ENCODE data around the gene ACYP1. TPM values are rescaled to one million over a fixed set of nuclear protein-coding genes. Genes with fewer than 3 reads are reported as not detected.

Gene ACYP1
- total and polyA plus RNA-seq, 2 of the 13 experiments (the other 11 are each of a cell fraction or from before 2014, with no cell fraction given): 9.7 to 22.4 TPM

GRCh38 chr14:75050852-75051555 is 12.8 kb downstream of the ACYP1 start, which contains the start of gene MLH3 (continued):
- TF ChIP-seq, protein P1, sequence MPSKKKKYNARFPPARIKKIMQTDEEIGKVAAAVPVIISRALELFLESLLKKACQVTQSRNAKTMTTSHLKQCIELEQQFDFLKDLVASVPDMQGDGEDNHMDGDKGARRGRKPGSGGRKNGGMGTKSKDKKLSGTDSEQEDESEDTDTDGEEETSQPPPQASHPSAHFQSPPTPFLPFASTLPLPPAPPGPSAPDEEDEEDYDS (CRISPR knock-in tag; IDR thresholded peaks at IDR 0.05): peak; percentile 72
- TF ChIP-seq ZSCAN31 (CRISPR knock-in tag; IDR thresholded peaks at IDR 0.05; ENCODE audit: low read depth): 0 out of 2 replicates have a peak, but pooled peaks have one; percentile 30
- TF ChIP-seq ZNF496 (CRISPR knock-in tag; IDR thresholded peaks at IDR 0.05; ENCODE audit: insufficient replicate concordance): no peak
- TF ChIP-seq, protein P2, sequence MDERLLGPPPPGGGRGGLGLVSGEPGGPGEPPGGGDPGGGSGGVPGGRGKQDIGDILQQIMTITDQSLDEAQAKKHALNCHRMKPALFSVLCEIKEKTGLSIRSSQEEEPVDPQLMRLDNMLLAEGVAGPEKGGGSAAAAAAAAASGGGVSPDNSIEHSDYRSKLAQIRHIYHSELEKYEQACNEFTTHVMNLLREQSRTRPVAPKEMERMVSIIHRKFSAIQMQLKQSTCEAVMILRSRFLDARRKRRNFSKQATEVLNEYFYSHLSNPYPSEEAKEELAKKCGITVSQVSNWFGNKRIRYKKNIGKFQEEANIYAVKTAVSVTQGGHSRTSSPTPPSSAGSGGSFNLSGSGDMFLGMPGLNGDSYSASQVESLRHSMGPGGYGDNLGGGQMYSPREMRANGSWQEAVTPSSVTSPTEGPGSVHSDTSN (CRISPR knock-in tag; IDR thresholded peaks at IDR 0.05): no peak
- 0 out of 2 replicates have a peak, but pooled peaks have one; percentile 24 for TF ChIP-seq ZNF143 (CRISPR knock-in tag; IDR thresholded peaks at IDR 0.05)
- TF ChIP-seq HMG20A (CRISPR knock-in tag; IDR thresholded peaks at IDR 0.05; ENCODE audit: borderline replicate concordance): no peak
- no peak for TF ChIP-seq CREM (IDR thresholded peaks at IDR 0.05)
- no peak for TF ChIP-seq CREM (CRISPR knock-in tag; IDR thresholded peaks at IDR 0.05)
- TF ChIP-seq ZNF709 (CRISPR knock-in tag; IDR thresholded peaks at IDR 0.05): peak; percentile 88; the same call in 1 of the 2 replicates
- no peak for TF ChIP-seq CENPT (CRISPR knock-in tag; IDR thresholded peaks at IDR 0.05; ENCODE audit: low read depth)
- TF ChIP-seq, protein P3, sequence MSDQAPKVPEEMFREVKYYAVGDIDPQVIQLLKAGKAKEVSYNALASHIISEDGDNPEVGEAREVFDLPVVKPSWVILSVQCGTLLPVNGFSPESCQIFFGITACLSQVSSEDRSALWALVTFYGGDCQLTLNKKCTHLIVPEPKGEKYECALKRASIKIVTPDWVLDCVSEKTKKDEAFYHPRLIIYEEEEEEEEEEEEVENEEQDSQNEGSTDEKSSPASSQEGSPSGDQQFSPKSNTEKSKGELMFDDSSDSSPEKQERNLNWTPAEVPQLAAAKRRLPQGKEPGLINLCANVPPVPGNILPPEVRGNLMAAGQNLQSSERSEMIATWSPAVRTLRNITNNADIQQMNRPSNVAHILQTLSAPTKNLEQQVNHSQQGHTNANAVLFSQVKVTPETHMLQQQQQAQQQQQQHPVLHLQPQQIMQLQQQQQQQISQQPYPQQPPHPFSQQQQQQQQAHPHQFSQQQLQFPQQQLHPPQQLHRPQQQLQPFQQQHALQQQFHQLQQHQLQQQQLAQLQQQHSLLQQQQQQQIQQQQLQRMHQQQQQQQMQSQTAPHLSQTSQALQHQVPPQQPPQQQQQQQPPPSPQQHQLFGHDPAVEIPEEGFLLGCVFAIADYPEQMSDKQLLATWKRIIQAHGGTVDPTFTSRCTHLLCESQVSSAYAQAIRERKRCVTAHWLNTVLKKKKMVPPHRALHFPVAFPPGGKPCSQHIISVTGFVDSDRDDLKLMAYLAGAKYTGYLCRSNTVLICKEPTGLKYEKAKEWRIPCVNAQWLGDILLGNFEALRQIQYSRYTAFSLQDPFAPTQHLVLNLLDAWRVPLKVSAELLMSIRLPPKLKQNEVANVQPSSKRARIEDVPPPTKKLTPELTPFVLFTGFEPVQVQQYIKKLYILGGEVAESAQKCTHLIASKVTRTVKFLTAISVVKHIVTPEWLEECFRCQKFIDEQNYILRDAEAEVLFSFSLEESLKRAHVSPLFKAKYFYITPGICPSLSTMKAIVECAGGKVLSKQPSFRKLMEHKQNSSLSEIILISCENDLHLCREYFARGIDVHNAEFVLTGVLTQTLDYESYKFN (CRISPR knock-in tag; conservative IDR thresholded peaks at IDR 0.05): 0 out of 2 replicates have a peak, but pooled peaks have one; percentile 18
- no peak for TF ChIP-seq ZNF577 (CRISPR knock-in tag; IDR thresholded peaks at IDR 0.05; ENCODE audit: borderline replicate concordance, low read depth)
- TF ChIP-seq DR1 (CRISPR knock-in tag; IDR thresholded peaks at IDR 0.05): peak; percentile 50; the same call in 1 of the 2 replicates
- peak; percentile 98 for TF ChIP-seq ZNF687 (CRISPR knock-in tag; IDR thresholded peaks at IDR 0.05)
- no peak for TF ChIP-seq CHD4 (IDR thresholded peaks at IDR 0.05; ENCODE audit: borderline replicate concordance, low read length)
- no peak for TF ChIP-seq ZNF749 (CRISPR knock-in tag; IDR thresholded peaks at IDR 0.05; ENCODE audit: borderline replicate concordance)
- TF ChIP-seq NCOR1 (IDR thresholded peaks at IDR 0.05; ENCODE audit: borderline replicate concordance, low read length): no peak
- peak; percentile 83; the same call in 1 of the 2 replicates for TF ChIP-seq ZIK1 (CRISPR knock-in tag; IDR thresholded peaks at IDR 0.05; ENCODE audit: borderline replicate concordance, low read depth)
- no peak for TF ChIP-seq MAF1 (CRISPR knock-in tag; IDR thresholded peaks at IDR 0.05; ENCODE audit: borderline replicate concordance)
- no peak for TF ChIP-seq JUN (CRISPR knock-in tag; IDR thresholded peaks at IDR 0.05)

All from HepG2 (cell line).